Prostate gland (tissue), 2 donors: ENCODE data around the gene OLFML2B.

Experiments
- POLR2AphosphoS5 ChIP-seq: sonication (generic); formaldehyde crosslinking; IDR thresholded peaks from one replicate; pipeline ENCODE4 v1.6.1; 2017; ENCODE audit warnings: antibody characterized with exemption
- TF ChIP-seq, protein P1 (sequence below), 4 experiments: fragments of 200-600 bp in 2 of 4; fragments of 450-650 bp in 2 of 4; sonication (generic) in 2 of 4; IDR thresholded peaks; 1 replicate in 3 of 4; 2 replicates in 1 of 4; pipeline ENCODE4 v1.5.1; 2016 to 2019; ENCODE audit warnings: antibody characterized with exemption in 4 of 4, mild to moderate bottlenecking in 2 of 4, moderate library complexity in 2 of 4

DNA sequence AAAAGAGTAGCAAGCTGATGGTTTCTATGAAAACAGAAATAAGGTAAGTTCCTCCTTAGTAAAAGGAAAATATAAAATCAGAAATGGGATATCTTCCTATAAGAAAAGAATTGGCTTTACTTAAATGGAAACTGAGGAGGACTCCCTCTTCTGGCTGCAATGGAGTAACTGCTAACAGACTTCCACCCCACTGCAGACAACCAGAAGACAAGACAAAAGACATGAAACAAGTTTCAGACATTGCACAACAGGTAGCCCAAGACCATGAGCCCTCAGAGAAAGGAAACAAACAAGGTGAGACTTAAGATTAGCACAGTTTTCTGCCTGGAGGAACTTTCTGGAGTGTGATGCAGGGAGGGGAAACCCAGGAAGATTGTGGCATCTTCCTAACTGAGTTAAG, 17.0 kb upstream of the OLFML2B start:
- TF ChIP-seq, protein P1, sequence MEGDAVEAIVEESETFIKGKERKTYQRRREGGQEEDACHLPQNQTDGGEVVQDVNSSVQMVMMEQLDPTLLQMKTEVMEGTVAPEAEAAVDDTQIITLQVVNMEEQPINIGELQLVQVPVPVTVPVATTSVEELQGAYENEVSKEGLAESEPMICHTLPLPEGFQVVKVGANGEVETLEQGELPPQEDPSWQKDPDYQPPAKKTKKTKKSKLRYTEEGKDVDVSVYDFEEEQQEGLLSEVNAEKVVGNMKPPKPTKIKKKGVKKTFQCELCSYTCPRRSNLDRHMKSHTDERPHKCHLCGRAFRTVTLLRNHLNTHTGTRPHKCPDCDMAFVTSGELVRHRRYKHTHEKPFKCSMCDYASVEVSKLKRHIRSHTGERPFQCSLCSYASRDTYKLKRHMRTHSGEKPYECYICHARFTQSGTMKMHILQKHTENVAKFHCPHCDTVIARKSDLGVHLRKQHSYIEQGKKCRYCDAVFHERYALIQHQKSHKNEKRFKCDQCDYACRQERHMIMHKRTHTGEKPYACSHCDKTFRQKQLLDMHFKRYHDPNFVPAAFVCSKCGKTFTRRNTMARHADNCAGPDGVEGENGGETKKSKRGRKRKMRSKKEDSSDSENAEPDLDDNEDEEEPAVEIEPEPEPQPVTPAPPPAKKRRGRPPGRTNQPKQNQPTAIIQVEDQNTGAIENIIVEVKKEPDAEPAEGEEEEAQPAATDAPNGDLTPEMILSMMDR (IDR thresholded peaks at IDR 0.05), result peak in 1 of 4 experiments; percentile 13
- no peak for TF ChIP-seq POLR2AphosphoS5
